PC-9 (cell line): ENCODE results near the gene DLGAP3. TPM values are rescaled to one million over a fixed set of nuclear protein-coding genes. Genes with fewer than 3 reads are reported as not detected.
"Not testable (repeated sequence)": the region's sequence is repeated elsewhere in the genome, so short reads cannot be mapped to it uniquely, and the experiment has no call there.

Experiments
- BruUV-seq: library from RNA; stranded (reverse); fragments of 400-500 nt; replicated peaks from 2 replicates; lab custom pipeline; 2021; lab: Mats Ljungman, UMichigan
- CTCF ChIA-PET: fragments of 300-600 bp; sonication (Branson Sonifier 250); formaldehyde crosslinking; loops from one replicate; lab custom pipeline; 2022; ENCODE audit warnings: antibody characterized with exemption; lab: Charles Lee
- POLR2A ChIA-PET: fragments of 300-600 bp; sonication (Branson Sonifier 250); formaldehyde crosslinking; loops from one replicate; lab custom pipeline; 2022; ENCODE audit warnings: antibody characterized with exemption; ENCODE audit not compliant: unreplicated experiment; lab: Charles Lee
- DNase-seq, 2 experiments: peaks; one replicate each; pipeline versions ENCODE4 v3.0.0 to v3.0.0-alpha.2; 2015 to 2022; ENCODE audit warnings: mixed read lengths in 1 of 2
- H2AFZ ChIP-seq: fragments of 200-600 bp; sonication (generic); 2 replicates; pipeline ENCODE4 v1.8.1; 2017; ENCODE audit warnings: antibody characterized with exemption
- H3F3A ChIP-seq: fragments of 200-600 bp; sonication (generic); 2 replicates; pipeline ENCODE4 v1.8.1; 2017; ENCODE audit warnings: antibody characterized with exemption, mild to moderate bottlenecking, low read depth; ENCODE audit not compliant: insufficient read depth
- H3K27ac ChIP-seq: fragments of 200-600 bp; sonication (generic); 2 replicates; pipeline ENCODE4 v1.6.1; 2016; ENCODE audit warnings: mixed run types
- H3K27me3 ChIP-seq: fragments of 200-600 bp; sonication (generic); 2 replicates; pipeline ENCODE4 v1.6.1; 2016; ENCODE audit warnings: low read depth, mixed run types; ENCODE audit not compliant: insufficient read depth
- H3K36me3 ChIP-seq: fragments of 200-600 bp; sonication (generic); 2 replicates; pipeline ENCODE4 v1.6.1; 2016; ENCODE audit warnings: low read depth, mixed run types
- H3K4me1 ChIP-seq: fragments of 200-600 bp; sonication (generic); replicated peaks from 2 replicates; pipeline ENCODE4 v1.6.1; 2016; ENCODE audit warnings: mixed run types; ENCODE audit not compliant: insufficient read depth
- H3K4me2 ChIP-seq: fragments of 200-600 bp; sonication (generic); 2 replicates; pipeline ENCODE4 v1.6.1; 2017; ENCODE audit warnings: mixed run types
- H3K4me3 ChIP-seq: fragments of 200-600 bp; sonication (generic); 2 replicates; pipeline ENCODE4 v1.6.1; 2016; ENCODE audit warnings: mixed run types
- H3K79me2 ChIP-seq: fragments of 200-600 bp; sonication (generic); 2 replicates; pipeline ENCODE4 v1.6.1; 2017; ENCODE audit warnings: low read depth, mixed run types
- H3K9me2 ChIP-seq: fragments of 200-600 bp; sonication (generic); 2 replicates; pipeline ENCODE4 v1.8.1; 2017; ENCODE audit warnings: mild to moderate bottlenecking; ENCODE audit not compliant: insufficient read depth
- H3K9me3 ChIP-seq: fragments of 200-600 bp; sonication (generic); 2 replicates; pipeline ENCODE4 v1.8.1; 2016; ENCODE audit warnings: low read depth; ENCODE audit not compliant: insufficient read depth
- H4K20me1 ChIP-seq: fragments of 200-600 bp; sonication (generic); 2 replicates; pipeline ENCODE4 v1.8.1; 2017; ENCODE audit not compliant: insufficient read depth
- EZH2 ChIP-seq: fragments of 200-600 bp; sonication (generic); IDR thresholded peaks from 2 replicates; pipeline ENCODE4 v1.8.0; 2017; ENCODE audit warnings: antibody characterized with exemption, low read depth
- intact Hi-C: fragments of 100-400 bp; cut with micrococcal nuclease; formaldehyde crosslinking; loops from one replicate; pipeline ENCODE4 v1.10.0; 2022; ENCODE audit not compliant: unreplicated experiment
- total RNA-seq: library from RNA; stranded (reverse); gene quantifications from 2 replicates; pipeline ENCODE4 v1.2.3, GENCODE V29; 2021
- TF ChIP-seq, protein P1 (sequence below): fragments of 200-600 bp; sonication (generic); conservative IDR thresholded peaks from 2 replicates; pipeline ENCODE4 v1.6.1; 2017; ENCODE audit warnings: mixed run types, antibody characterized with exemption, mild to moderate bottlenecking, moderate library complexity

Gene DLGAP3
- total RNA-seq, 1 experiment from 2014 or later: not detected

DNA sequence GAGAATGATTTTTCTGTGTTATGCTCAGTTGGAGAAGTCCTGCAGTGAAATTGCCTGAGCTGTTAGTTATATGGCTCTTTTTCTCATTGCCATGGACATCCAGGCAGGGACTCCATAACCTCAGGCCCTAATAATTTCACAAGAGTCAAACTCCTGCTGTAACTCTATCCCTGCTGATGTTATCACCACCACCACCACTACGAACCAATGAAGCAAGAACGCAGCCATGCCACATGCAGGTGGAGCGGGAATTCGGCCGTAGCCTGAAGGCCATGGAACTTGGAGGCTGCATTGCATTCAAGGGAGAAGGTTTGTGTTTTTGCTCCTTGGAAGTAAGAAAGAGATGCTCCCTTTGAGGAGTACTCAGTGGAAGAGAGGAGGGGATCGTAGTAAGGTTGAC, 16.8 kb upstream of the DLGAP3 start:
- intact Hi-C loops: no loop called here
- Histone ChIP-seq H3K4me2 (no peak overlapping the region), H4K20me1 (no peaks in the 10 kb centered on the region), H3F3A (no peaks in the 10 kb centered on the region), H3K27ac (no peak overlapping the region), H3K4me1 (no peaks in the 10 kb centered on the region), H2AFZ (no peak overlapping the region), H3K79me2 (no peaks in the 10 kb centered on the region), H3K27me3 (peaks cover 73% of the 10 kb centered on the region), H3K4me3 (no peak overlapping the region), H3K9me2 (no peaks in the 10 kb centered on the region), H3K9me3 (no peaks in the 10 kb centered on the region), H3K36me3 (no peaks in the 10 kb centered on the region)
- CTCF ChIA-PET: no interaction called here
- POLR2A ChIA-PET: no interaction called here
- TF ChIP-seq, protein P1, sequence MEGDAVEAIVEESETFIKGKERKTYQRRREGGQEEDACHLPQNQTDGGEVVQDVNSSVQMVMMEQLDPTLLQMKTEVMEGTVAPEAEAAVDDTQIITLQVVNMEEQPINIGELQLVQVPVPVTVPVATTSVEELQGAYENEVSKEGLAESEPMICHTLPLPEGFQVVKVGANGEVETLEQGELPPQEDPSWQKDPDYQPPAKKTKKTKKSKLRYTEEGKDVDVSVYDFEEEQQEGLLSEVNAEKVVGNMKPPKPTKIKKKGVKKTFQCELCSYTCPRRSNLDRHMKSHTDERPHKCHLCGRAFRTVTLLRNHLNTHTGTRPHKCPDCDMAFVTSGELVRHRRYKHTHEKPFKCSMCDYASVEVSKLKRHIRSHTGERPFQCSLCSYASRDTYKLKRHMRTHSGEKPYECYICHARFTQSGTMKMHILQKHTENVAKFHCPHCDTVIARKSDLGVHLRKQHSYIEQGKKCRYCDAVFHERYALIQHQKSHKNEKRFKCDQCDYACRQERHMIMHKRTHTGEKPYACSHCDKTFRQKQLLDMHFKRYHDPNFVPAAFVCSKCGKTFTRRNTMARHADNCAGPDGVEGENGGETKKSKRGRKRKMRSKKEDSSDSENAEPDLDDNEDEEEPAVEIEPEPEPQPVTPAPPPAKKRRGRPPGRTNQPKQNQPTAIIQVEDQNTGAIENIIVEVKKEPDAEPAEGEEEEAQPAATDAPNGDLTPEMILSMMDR: no peak
- no peak for TF ChIP-seq EZH2
- no TSS peak for BruUV-seq
- DNase-seq: peak; percentile 29 to 40

DNA sequence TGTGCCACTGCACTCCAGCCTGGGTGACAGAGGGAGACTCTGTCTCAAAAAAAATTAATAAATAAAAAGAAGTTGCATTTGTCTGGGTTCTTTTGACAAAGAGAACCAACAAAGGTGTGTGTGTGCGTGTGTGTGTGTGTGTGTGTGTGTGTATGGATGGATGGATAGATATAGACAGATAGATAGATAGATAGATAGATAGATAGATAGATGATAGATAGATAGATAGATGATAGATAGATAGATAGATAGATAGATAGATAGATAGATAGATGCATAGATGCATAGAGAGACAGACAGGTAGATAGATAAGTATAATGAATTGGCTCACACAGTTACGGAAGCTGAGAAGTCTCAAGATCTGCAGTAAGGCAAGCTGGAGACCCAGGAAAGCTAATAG, 12.3 kb upstream of the DLGAP3 start:
- H4K20me1 ChIP-seq, H3K4me3 ChIP-seq, H3K9me3 ChIP-seq, H2AFZ ChIP-seq, POLR2A ChIA-PET, DNase-seq, CTCF ChIA-PET, H3K79me2 ChIP-seq, BruUV-seq, H3K4me2 ChIP-seq, H3K36me3 ChIP-seq, H3F3A ChIP-seq, intact Hi-C loops, H3K27ac ChIP-seq, H3K4me1 ChIP-seq, H3K9me2 ChIP-seq: not testable (repeated sequence)
- peaks cover 54% of the 10 kb centered on the region for H3K27me3 ChIP-seq

DNA sequence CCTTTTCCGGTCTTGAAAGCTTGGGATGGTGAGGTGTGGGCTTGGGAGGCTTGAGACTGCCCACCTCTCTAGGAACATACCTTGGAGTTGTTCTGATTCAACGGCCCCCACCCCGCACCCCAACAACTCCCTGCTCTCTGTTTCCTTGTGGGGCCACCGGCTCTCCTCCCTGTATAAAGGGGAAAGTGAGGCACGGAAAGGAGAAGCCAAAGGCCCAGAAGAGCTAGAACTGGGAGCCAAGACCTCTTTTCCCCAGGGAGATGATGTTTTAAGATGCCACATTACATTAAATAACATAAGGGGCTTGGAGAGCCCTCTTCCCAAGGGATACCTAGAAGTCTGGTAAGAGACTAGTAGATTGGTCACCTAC, 1.2 kb upstream of the DLGAP3 start:
- POLR2A ChIA-PET: no interaction called here
- H3K9me2 ChIP-seq: no peaks in the 10 kb centered on the region
- CTCF ChIA-PET: no interaction called here
- no peak overlapping the region for H3K4me2 ChIP-seq
- DNase-seq: no peak
- BruUV-seq: no TSS peak
- no peak overlapping the region for H3K4me3 ChIP-seq
- H3K4me1 ChIP-seq: no peaks in the 10 kb centered on the region
- H3K36me3 ChIP-seq: no peaks in the 10 kb centered on the region
- H3K9me3 ChIP-seq: no peaks in the 10 kb centered on the region
- H3K27me3 ChIP-seq: peaks cover 40% of the 10 kb centered on the region
- H3K79me2 ChIP-seq: no peaks in the 10 kb centered on the region
- TF ChIP-seq, protein P1: no peak
- no peak for TF ChIP-seq EZH2
- intact Hi-C loops: no loop called here
- H3K27ac ChIP-seq: no peak overlapping the region
- no peaks in the 10 kb centered on the region for H3F3A ChIP-seq
- no peak overlapping the region for H2AFZ ChIP-seq
- no peaks in the 10 kb centered on the region for H4K20me1 ChIP-seq
